Superior temporal gyrus (tissue), 1 donor: ENCODE data around the gene TMEM80.

Experiments used
- DNase-seq: peaks from one replicate; pipeline ENCODE4 v3.0.0-alpha.2; 2016; ENCODE audit errors: extremely low spot score

The TMEM80 gene

GRCh38 chr11:745428-745827 lies 49.8 kb downstream of the TMEM80 start:
- no peak for DNase-seq

GRCh38 chr11:746289-747157 lies 50.9 kb downstream of the TMEM80 start:
- peak; percentile 82 for DNase-seq

- peak; percentile 89 for DNase-seq
These were observed 51.8 kb downstream of the TMEM80 start, which contains the start of gene TALDO1 for GRCh38 chr11:747158-748006. TALDO1 (plus strand) TSS chr11:747464; CDS start chr11:747482, 18 bp downstream.

GRCh38 chr11:748007-748359 lies 52.4 kb downstream of the TMEM80 start:
- no peak for DNase-seq

- no peak for DNase-seq
These were observed 54.1 kb downstream of the TMEM80 start for GRCh38 chr11:749731-750130.
